Colonic mucosa (tissue), 4 donors: ENCODE results near the gene UNC93B1. TPM values are rescaled to one million over a fixed set of nuclear protein-coding genes. Genes with fewer than 3 reads are reported as not detected.

ENCODE experiments used
- DNase-seq: peaks from one replicate; pipeline ENCODE4 v3.0.0-alpha.2; 2020
- H3K27ac ChIP-seq: fragments of 200-600 bp; one replicate; pipeline ENCODE4 v1.8.0; 2021
- H3K27me3 ChIP-seq: fragments of 200-600 bp; one replicate; pipeline ENCODE4 v1.8.0; 2021
- H3K36me3 ChIP-seq: fragments of 200-600 bp; one replicate; pipeline ENCODE4 v1.8.0; 2021
- H3K4me1 ChIP-seq: fragments of 200-600 bp; one replicate; pipeline ENCODE4 v1.8.0; 2021; ENCODE audit warnings: mild to moderate bottlenecking
- H3K4me3 ChIP-seq: fragments of 200-600 bp; one replicate; pipeline ENCODE4 v1.8.0; 2021
- H3K9ac ChIP-seq, 2 donors: one replicate each; pipeline ENCODE4 v1.7.0; 2013; ENCODE audit warnings: control low read depth in 2 of 2, low read depth in 2 of 2, low read length in 2 of 2
- H3K9me3 ChIP-seq: fragments of 200-600 bp; one replicate; pipeline ENCODE4 v1.8.0; 2021
- intact Hi-C: fragments of 100-400 bp; cut with DNase I; formaldehyde crosslinking; loops from one replicate; pipeline ENCODE4 v1.14.1; 2022
- total RNA-seq, 2 donors: library from RNA; stranded (reverse); fragmentation: NEBNext Ultra II Directional in 1 of 2; extraction: Animal tissue kit (Norgen Biotek cat#: 25700) in 1 of 2; gene quantifications; one replicate each; pipeline ENCODE4 v1.2.1, GENCODE V29; 2021
- TF ChIP-seq, protein P1 (sequence below): fragments of 200-600 bp; IDR thresholded peaks from one replicate; pipeline ENCODE4 v1.8.0; 2022; ENCODE audit warnings: antibody characterized with exemption, mild to moderate bottlenecking
- donor health status: healthy.
- donor health status: DM: no; HTN: no; CAD: no.
- donor health status: DM: no; HTN: no; CAD: no.

UNC93B1 gene
- total RNA-seq, 2 donors from 2014 or later: 46.3 to 55.4 TPM

DNA sequence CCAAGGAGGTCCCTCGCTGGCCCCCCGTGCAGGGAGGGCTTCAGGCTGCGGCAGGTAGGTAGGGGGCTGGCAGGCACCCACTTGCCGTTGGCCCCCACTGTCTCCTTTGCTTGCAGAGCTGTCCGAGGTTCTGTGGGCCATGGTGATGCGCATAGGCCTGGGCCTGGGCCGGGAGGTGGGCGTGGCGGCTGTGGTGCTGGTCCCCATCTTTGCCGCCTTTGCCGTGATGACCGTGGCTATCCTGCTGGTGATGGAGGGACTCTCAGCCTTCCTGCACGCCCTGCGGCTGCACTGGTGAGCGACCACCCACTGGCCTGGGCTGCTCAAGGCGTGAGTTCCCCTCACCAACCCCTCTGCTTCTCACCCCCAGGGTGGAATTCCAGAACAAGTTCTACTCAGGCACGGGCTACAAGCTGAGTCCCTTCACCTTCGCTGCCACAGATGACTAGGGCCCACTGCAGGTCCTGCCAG, 46.5 kb upstream of the UNC93B1 start:
- intact Hi-C loops: no loop called here
- H3K36me3 ChIP-seq: peaks cover 20% of the 10 kb centered on the region
- no peaks in the 10 kb centered on the region for H3K4me1 ChIP-seq
- H3K27ac ChIP-seq: no peak overlapping the region
- H3K9ac ChIP-seq: no peak overlapping the region
- no peaks in the 10 kb centered on the region for H3K27me3 ChIP-seq
- no peak overlapping the region for H3K4me3 ChIP-seq
- TF ChIP-seq, protein P1, sequence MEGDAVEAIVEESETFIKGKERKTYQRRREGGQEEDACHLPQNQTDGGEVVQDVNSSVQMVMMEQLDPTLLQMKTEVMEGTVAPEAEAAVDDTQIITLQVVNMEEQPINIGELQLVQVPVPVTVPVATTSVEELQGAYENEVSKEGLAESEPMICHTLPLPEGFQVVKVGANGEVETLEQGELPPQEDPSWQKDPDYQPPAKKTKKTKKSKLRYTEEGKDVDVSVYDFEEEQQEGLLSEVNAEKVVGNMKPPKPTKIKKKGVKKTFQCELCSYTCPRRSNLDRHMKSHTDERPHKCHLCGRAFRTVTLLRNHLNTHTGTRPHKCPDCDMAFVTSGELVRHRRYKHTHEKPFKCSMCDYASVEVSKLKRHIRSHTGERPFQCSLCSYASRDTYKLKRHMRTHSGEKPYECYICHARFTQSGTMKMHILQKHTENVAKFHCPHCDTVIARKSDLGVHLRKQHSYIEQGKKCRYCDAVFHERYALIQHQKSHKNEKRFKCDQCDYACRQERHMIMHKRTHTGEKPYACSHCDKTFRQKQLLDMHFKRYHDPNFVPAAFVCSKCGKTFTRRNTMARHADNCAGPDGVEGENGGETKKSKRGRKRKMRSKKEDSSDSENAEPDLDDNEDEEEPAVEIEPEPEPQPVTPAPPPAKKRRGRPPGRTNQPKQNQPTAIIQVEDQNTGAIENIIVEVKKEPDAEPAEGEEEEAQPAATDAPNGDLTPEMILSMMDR: no peak
- no peaks in the 10 kb centered on the region for H3K9me3 ChIP-seq
- DNase-seq: no peak

- Histone ChIP-seq H3K4me1 (no peaks in the 10 kb centered on the region), H3K9me3 (no peaks in the 10 kb centered on the region), H3K9ac (no peak overlapping the region), H3K27ac (no peak overlapping the region), H3K36me3 (peaks cover 20% of the 10 kb centered on the region), H3K4me3 (no peak overlapping the region), H3K27me3 (no peaks in the 10 kb centered on the region)
- no peak for DNase-seq
- intact Hi-C loops: loop anchor here (10.0 kb wide), 1 partner anchor 155 kb away; no protein-coding TSS in a partner anchor
- TF ChIP-seq, protein P1: no peak
Measured at GRCh38 chr11:68049509-68050370, 45.8 kb upstream of the UNC93B1 start.

DNA sequence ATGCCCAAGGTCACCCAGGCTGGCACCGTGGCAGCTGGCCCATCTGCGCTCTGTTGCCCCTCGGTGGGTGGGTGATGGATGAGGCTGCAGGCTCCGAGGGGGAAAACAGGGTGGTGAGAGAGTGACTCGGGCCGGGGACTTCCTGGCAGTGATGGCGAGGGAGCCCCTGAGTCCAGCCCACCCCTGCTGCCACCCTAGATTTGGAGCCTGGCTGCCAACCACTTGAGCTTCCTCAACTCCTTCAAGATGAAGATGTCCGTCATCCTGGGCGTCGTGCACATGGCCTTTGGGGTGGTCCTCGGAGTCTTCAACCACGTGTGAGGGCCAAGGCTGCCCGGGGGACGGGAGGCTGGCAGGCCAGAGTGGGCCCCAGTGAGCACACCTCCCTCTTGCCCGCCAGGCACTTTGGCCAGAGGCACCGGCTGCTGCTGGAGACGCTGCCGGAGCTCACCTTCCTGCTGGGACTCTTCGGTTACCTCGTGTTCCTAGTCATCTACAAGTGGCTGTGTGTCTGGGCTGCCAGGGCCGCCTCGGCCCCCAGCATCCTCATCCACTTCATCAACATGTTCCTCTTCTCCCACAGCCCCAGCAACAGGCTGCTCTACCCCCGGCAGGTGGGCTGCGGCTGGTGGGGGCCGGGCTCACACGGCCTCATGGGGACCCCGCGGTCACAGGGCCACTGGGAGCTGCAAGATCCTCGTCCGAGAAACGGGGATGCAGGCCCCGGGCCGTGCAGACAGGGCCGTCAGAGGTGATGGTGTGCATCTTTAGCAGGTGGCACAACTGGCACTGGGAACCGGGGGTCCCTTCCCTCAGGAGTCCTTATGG, 45.0 kb upstream of the UNC93B1 start:
- no peaks in the 10 kb centered on the region for H3K27me3 ChIP-seq
- H3K4me1 ChIP-seq: no peaks in the 10 kb centered on the region
- H3K4me3 ChIP-seq: no peak overlapping the region
- TF ChIP-seq, protein P1: no peak
- no peaks in the 10 kb centered on the region for H3K9me3 ChIP-seq
- no peak for DNase-seq
- no peak overlapping the region for H3K9ac ChIP-seq
- H3K36me3 ChIP-seq: peaks cover 27% of the 10 kb centered on the region
- no peak overlapping the region for H3K27ac ChIP-seq
- intact Hi-C loops: loop anchor here (10.0 kb wide), 1 partner anchor 156 kb away; no protein-coding TSS in a partner anchor

DNA sequence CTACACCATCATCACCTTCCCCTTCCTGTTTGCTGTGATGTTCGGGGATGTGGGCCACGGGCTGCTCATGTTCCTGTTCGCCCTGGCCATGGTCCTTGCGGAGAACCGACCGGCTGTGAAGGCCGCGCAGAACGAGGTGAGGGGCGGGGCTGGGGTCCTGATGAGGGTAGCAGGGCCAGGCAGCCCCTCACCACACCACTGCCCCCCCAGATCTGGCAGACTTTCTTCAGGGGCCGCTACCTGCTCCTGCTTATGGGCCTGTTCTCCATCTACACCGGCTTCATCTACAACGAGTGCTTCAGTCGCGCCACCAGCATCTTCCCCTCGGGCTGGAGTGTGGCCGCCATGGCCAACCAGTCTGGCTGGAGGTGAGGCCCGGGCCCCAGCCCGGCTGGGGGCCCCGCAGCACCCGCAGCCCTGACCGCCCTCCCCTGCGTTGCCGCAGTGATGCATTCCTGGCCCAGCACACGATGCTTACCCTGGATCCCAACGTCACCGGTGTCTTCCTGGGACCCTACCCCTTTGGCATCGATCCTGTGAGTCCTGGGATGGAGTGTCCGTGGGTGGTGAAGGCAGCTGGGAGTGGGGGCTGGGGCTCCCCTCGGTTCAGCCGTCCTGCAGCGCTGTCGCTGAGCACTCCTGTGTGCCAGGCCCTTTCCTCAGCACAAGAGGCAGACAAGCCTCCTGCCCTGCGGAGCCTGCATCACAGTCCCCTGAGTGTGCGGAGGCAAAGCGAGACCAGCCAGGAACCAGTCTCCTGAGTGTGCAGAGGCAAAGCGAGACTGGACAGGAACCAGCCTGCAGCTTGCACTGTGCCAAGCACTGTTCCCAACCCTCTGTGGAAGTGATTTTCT, 43.8 kb upstream of the UNC93B1 start:
- Histone ChIP-seq H3K4me1 (no peaks in the 10 kb centered on the region), H3K27ac (no peak overlapping the region), H3K27me3 (no peaks in the 10 kb centered on the region), H3K9ac (no peak overlapping the region), H3K36me3 (peaks cover 27% of the 10 kb centered on the region), H3K9me3 (no peaks in the 10 kb centered on the region), H3K4me3 (no peak overlapping the region)
- TF ChIP-seq, protein P1: no peak
- intact Hi-C loops: loop anchor here (10.0 kb wide), 1 partner anchor 157 kb away; no protein-coding TSS in a partner anchor
- no peak for DNase-seq
